DOHH2 (cell line): ENCODE data around the gene TRIOBP.

Source experiments
- CTCF ChIP-seq: fragments of 200-600 bp; sonication (generic); IDR thresholded peaks from one replicate; pipeline ENCODE4 v1.5.1; 2014; ENCODE audit warnings: antibody characterized with exemption, mild to moderate bottlenecking, low read depth, low read length; ENCODE audit not compliant: poor library complexity, severe bottlenecking
- EZH2phosphoT487 ChIP-seq: fragments of 200-600 bp; sonication (generic); IDR thresholded peaks from 2 replicates; pipeline ENCODE4 v1.6.1; 2017; ENCODE audit warnings: borderline replicate concordance, mild to moderate bottlenecking, antibody characterized with exemption, low read length, moderate library complexity, mixed read lengths

DNA sequence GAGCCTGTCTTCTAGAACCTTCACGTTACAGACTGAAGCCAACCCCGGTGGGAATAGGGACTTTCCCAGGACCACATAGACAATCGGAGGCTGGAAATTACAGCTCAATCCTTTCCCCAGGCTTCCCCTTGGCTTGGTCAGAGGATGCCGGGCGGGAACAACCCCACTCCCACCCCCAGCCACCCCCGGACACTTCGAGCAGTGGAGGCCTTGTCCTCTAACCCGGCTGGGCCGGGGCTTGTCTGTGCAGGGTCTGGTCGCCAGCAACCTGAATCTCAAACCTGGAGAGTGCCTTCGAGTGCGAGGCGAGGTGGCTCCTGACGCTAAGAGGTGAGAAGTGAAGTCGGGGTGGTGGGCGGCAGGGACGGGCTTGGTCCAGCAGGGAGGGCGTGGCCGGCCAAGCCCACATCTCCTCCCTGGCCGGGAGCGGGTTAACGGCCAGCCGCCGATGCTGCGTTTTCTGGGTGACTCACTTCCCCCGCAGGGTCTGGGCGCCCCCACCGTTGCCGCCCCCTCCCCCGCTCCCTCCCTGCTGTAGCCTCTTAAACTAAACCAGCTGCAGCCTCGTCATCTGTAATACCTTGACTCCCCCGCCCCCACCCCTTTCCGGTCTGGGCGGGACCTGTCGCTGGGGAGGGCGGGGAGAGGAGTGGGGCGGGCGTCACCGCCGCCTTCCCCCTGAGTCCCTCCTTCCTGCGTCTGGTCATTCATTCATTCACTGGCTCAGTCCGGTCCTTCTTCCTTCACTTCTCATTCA, 19.9 kb upstream of the TRIOBP start:
- TF ChIP-seq CTCF (no peak), EZH2phosphoT487 (no peak)
